NB4 (cell line): ENCODE data around the gene TUBB3.

ENCODE experiments used
- MAX ChIP-seq: IDR thresholded peaks from 2 replicates; pipeline ENCODE4 v1.6.1; 2011; ENCODE audit warnings: low read depth, low read length
- TF ChIP-seq, protein P1 (sequence below): IDR thresholded peaks from one replicate; pipeline ENCODE4 v1.5.1; 2012; ENCODE audit warnings: low read depth, low read length

- TF ChIP-seq, protein P1, sequence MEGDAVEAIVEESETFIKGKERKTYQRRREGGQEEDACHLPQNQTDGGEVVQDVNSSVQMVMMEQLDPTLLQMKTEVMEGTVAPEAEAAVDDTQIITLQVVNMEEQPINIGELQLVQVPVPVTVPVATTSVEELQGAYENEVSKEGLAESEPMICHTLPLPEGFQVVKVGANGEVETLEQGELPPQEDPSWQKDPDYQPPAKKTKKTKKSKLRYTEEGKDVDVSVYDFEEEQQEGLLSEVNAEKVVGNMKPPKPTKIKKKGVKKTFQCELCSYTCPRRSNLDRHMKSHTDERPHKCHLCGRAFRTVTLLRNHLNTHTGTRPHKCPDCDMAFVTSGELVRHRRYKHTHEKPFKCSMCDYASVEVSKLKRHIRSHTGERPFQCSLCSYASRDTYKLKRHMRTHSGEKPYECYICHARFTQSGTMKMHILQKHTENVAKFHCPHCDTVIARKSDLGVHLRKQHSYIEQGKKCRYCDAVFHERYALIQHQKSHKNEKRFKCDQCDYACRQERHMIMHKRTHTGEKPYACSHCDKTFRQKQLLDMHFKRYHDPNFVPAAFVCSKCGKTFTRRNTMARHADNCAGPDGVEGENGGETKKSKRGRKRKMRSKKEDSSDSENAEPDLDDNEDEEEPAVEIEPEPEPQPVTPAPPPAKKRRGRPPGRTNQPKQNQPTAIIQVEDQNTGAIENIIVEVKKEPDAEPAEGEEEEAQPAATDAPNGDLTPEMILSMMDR = no peak
- no peak for TF ChIP-seq MAX
Measured at GRCh38 chr16:89908236-89908635, 14.9 kb upstream of the TUBB3 start.
